Measurements from ENCODE around the gene TMEM178B.

DNA sequence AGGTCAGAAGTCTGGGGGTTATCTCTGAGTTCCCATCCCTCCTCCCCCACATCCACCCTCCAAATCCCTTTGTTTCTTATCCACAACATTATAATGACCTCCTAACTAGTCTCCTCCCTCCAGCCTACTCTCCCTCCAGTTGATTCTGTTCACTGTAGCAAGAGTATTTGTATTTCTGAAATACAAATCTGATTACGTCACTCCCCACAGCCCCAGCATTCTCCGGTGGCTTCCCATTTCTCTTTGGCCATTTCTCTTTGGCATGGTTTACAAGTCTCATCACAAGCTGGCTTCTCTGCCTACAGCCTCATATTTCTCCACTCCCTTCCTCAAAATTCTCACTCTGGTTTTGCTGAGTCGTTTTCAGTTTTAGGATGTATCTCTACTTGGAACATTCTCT is 34.5 kb upstream of the TMEM178B start:
- TF ChIP-seq DPF2 (IDR thresholded peaks at IDR 0.05) = no peak
- TF ChIP-seq TRIM28 (IDR thresholded peaks at IDR 0.05) = no peak
- no peak for TF ChIP-seq ZNF263 (CRISPR knock-in tag; IDR thresholded peaks at IDR 0.05; ENCODE audit: borderline replicate concordance)
- no peak for TF ChIP-seq EZH2 (IDR thresholded peaks at IDR 0.05; ENCODE audit: borderline replicate concordance, low read depth, low read length)
- TF ChIP-seq, protein P1, sequence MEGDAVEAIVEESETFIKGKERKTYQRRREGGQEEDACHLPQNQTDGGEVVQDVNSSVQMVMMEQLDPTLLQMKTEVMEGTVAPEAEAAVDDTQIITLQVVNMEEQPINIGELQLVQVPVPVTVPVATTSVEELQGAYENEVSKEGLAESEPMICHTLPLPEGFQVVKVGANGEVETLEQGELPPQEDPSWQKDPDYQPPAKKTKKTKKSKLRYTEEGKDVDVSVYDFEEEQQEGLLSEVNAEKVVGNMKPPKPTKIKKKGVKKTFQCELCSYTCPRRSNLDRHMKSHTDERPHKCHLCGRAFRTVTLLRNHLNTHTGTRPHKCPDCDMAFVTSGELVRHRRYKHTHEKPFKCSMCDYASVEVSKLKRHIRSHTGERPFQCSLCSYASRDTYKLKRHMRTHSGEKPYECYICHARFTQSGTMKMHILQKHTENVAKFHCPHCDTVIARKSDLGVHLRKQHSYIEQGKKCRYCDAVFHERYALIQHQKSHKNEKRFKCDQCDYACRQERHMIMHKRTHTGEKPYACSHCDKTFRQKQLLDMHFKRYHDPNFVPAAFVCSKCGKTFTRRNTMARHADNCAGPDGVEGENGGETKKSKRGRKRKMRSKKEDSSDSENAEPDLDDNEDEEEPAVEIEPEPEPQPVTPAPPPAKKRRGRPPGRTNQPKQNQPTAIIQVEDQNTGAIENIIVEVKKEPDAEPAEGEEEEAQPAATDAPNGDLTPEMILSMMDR (IDR thresholded peaks at IDR 0.05 in 2 of 3, conservative IDR thresholded peaks at IDR 0.05 in 1 of 3; ENCODE audit: insufficient read depth in 2 of 3, low read depth in 1 of 3, low read length in 3 of 3) = no peak
- TF ChIP-seq CCAR2 (IDR thresholded peaks at IDR 0.05; ENCODE audit: low read depth, low read length) = no peak
- TF ChIP-seq USF2 (CRISPR knock-in tag; IDR thresholded peaks at IDR 0.05) = no peak
- TF ChIP-seq BACH1 (tag; IDR thresholded peaks at IDR 0.05) = no peak
- no peak for TF ChIP-seq UBTF (IDR thresholded peaks at IDR 0.05; ENCODE audit: borderline replicate concordance in 1 of 2, low read depth in 2 of 2, low read length in 2 of 2)
- TF ChIP-seq ELF1 (tag; IDR thresholded peaks at IDR 0.05) = no peak
- TF ChIP-seq NFRKB (IDR thresholded peaks at IDR 0.05; ENCODE audit: low read depth) = no peak
